Measurements from ENCODE around the gene MLKL. TPM values are rescaled to one million over a fixed set of nuclear protein-coding genes. Genes with fewer than 3 reads are reported as not detected.
A peak's percentile ranks its signal among the peaks of the same experiment; 100 is the strongest.

MLKL gene
- total and polyA plus RNA-seq, 2 of the 13 experiments (the other 11 are each of a cell fraction or from before 2014, with no cell fraction given) = 6.4 to 10.7 TPM

DNA sequence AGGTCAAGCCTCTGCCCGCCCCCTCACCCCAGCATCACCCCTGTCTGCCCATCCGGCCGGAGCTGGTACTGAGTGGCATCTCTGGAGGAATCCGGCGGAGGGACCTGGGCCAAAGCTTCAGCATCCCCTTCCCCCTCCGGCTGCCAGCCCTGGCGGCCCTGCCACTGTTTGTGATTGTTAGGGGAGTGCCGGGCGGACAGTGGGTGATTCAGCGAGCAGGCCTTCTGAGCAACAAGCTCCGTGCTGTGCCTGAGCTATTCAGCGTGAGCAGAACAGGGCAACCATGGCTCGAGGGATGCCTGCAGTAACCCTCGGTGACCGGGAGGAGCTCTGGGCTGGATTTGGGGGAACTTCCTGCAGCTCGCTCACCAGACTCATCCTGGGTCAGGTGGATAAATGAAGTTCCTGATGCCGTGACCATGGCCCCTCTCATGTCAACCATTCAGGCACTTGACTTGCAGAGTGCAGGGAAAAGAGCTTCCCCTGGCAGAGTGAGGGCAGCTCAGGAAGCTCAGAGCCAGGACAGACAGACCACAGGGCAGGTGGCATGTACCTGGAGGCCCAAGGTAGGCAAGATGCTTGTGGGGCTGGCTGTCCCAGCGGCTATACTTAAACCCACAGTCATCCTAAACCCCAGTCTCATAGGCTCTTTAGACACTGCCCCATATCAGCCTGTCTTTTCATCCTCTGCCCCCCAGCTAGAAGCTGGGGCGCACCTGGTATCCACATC lies 24.3 kb upstream of the MLKL start:
- TF ChIP-seq, protein P1, sequence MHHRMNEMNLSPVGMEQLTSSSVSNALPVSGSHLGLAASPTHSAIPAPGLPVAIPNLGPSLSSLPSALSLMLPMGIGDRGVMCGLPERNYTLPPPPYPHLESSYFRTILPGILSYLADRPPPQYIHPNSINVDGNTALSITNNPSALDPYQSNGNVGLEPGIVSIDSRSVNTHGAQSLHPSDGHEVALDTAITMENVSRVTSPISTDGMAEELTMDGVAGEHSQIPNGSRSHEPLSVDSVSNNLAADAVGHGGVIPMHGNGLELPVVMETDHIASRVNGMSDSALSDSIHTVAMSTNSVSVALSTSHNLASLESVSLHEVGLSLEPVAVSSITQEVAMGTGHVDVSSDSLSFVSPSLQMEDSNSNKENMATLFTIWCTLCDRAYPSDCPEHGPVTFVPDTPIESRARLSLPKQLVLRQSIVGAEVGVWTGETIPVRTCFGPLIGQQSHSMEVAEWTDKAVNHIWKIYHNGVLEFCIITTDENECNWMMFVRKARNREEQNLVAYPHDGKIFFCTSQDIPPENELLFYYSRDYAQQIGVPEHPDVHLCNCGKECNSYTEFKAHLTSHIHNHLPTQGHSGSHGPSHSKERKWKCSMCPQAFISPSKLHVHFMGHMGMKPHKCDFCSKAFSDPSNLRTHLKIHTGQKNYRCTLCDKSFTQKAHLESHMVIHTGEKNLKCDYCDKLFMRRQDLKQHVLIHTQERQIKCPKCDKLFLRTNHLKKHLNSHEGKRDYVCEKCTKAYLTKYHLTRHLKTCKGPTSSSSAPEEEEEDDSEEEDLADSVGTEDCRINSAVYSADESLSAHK (CRISPR knock-in tag; IDR thresholded peaks at IDR 0.05; ENCODE audit: borderline replicate concordance) = no peak
- 0 out of 2 replicates have a peak, but pooled peaks have one; percentile 10 for TF ChIP-seq FOXO1 (CRISPR knock-in tag; IDR thresholded peaks at IDR 0.05)
- TF ChIP-seq XRCC5 (optimal IDR thresholded peaks at IDR 0.05; ENCODE audit: low read length) = peak; percentile 10
- TF ChIP-seq AKAP8 (CRISPR knock-in tag; IDR thresholded peaks at IDR 0.05) = no peak
- TF ChIP-seq, protein P2, sequence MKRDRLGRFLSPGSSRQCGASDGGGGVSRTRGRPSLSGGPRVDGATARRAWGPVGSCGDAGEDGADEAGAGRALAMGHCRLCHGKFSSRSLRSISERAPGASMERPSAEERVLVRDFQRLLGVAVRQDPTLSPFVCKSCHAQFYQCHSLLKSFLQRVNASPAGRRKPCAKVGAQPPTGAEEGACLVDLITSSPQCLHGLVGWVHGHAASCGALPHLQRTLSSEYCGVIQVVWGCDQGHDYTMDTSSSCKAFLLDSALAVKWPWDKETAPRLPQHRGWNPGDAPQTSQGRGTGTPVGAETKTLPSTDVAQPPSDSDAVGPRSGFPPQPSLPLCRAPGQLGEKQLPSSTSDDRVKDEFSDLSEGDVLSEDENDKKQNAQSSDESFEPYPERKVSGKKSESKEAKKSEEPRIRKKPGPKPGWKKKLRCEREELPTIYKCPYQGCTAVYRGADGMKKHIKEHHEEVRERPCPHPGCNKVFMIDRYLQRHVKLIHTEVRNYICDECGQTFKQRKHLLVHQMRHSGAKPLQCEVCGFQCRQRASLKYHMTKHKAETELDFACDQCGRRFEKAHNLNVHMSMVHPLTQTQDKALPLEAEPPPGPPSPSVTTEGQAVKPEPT (CRISPR knock-in tag; IDR thresholded peaks at IDR 0.05; ENCODE audit: low read depth) = 0 out of 2 replicates have a peak, but pooled peaks have one; percentile 31
- no peak overlapping the region for H2AFZ ChIP-seq (ENCODE audit: low read length)
- H3K36me3 ChIP-seq (replicated peaks in 1 of 2; ENCODE audit: control insufficient read depth in 1 of 2, insufficient read depth in 2 of 2, low read length in 2 of 2) = no peaks in the 10 kb centered on the region
- peak; percentile 84 for ATAC-seq
- ChIA-PET CTCF (ENCODE audit: low intra/inter-chr PET ratio, low total read pairs) (interaction anchor here (1.2 to 3.1 kb wide), 2 partner anchors 15 to 16 kb away, joined by 3 to 23 read pairs; no protein-coding TSS in a partner anchor), POLR2A (interaction anchor here (0.5 to 1.0 kb wide), 2 partner anchors 13 to 399 kb away, joined by 5 read pairs; no protein-coding TSS in a partner anchor)
- no TSS peak for BruUV-seq (replicated peaks)
- H3K27ac ChIP-seq (ENCODE audit: extremely low read length, insufficient read depth, low read length) = no peak overlapping the region
- no peak overlapping the region for H3K4me3 ChIP-seq (replicated peaks in 1 of 3; ENCODE audit: insufficient read depth in 1 of 3, low read depth in 2 of 3, low read length in 3 of 3)
- peak overlapping the region; percentile 6; the same call in 1 of the 2 replicates for H3K4me2 ChIP-seq (ENCODE audit: low read depth, low read length)
- no peak for FAIRE-seq
- no peaks in the 10 kb centered on the region for H3K79me2 ChIP-seq (ENCODE audit: insufficient read depth, low read length)
- DNase-seq (ENCODE audit: low spot score) = no peak
- H3K4me1 ChIP-seq (ENCODE audit: insufficient read depth, low read length) = peaks cover 12% of the 10 kb centered on the region
- 16% methylated on average over 9 of the region's 19 CpGs for WGBS (ENCODE audit: low lambda C conversion rate)
- in situ Hi-C loops (cut with HindIII; ENCODE audit: extremely low pct_ligation_motif_present, low pct_unique_long_range_greater_than_20kb) = no loop called here
- H3K9me3 ChIP-seq (ENCODE audit: low read length) = peaks cover 8% of the 10 kb centered on the region
- peaks cover 0 to 24% of the 10 kb centered on the region in 2 experiments; a peak in 3 of 5 replicates for H3K27me3 ChIP-seq (ENCODE audit: control insufficient read depth in 1 of 2, insufficient read depth in 2 of 2, low read length in 2 of 2)
- intact Hi-C loops (cut with micrococcal nuclease; ENCODE audit: unreplicated experiment) = no loop called here
- no peak overlapping the region for H3K9ac ChIP-seq (ENCODE audit: insufficient read depth, low read depth, low read length)
- no peaks in the 10 kb centered on the region for H4K20me1 ChIP-seq (ENCODE audit: insufficient read depth, low read length)

Measured in HepG2 (cell line).